Vagina (tissue), 2 donors: ENCODE data around the gene KCNN3. TPM values are rescaled to one million over a fixed set of nuclear protein-coding genes. Genes with fewer than 3 reads are reported as not detected.
"Not testable (repeated sequence)": the region's sequence is repeated elsewhere in the genome, so short reads cannot be mapped to it uniquely, and the experiment has no call there.

Source experiments
- DNase-seq, 2 donors: peaks; one replicate each; pipeline ENCODE4 v3.0.0-alpha.2; 2017; ENCODE audit errors: extremely low spot score in 2 of 2
- H3K27ac ChIP-seq: fragments of 200-600 bp; sonication (generic); one replicate; pipeline ENCODE4 v1.5.1; 2019
- H3K27me3 ChIP-seq: fragments of 200-600 bp; sonication (generic); one replicate; pipeline ENCODE4 v1.5.1; 2019
- H3K36me3 ChIP-seq, 2 donors: fragments of 200-600 bp; sonication (generic); one replicate each; pipeline ENCODE4 v1.5.1; 2017 to 2019
- H3K4me1 ChIP-seq: fragments of 200-600 bp; sonication (generic); one replicate; pipeline ENCODE4 v1.5.1; 2019
- H3K4me3 ChIP-seq, 2 donors: fragments of 200-600 bp; sonication (generic); 1 replicate in 1 of 2; 2 replicates in 1 of 2; pipeline ENCODE4 v1.5.1; 2016 to 2019
- H3K9me3 ChIP-seq: fragments of 200-600 bp; sonication (generic); one replicate; pipeline ENCODE4 v1.5.1; 2019
- POLR2AphosphoS5 ChIP-seq, 2 donors: sonication (generic); formaldehyde crosslinking; IDR thresholded peaks; one replicate each; pipeline ENCODE4 v1.9.0; 2017; ENCODE audit warnings: antibody characterized with exemption in 2 of 2, mild to moderate bottlenecking in 2 of 2, low read depth in 1 of 2; ENCODE audit not compliant: insufficient read depth in 1 of 2
- intact Hi-C: fragments of 100-400 bp; cut with DNase I; formaldehyde crosslinking; loops from one replicate; pipeline ENCODE4 v1.15.1; 2023
- total RNA-seq: library from RNA; depleted of rRNA; stranded (reverse); fragments of >200 nt; gene quantifications from one replicate; pipeline ENCODE4 v1.2.3, GENCODE V29; 2016
- TF ChIP-seq, protein P1 (sequence below), 3 experiments: fragments of 450-650 bp in 2 of 3; fragments of 200-600 bp in 1 of 3; sonication (generic) in 1 of 3; IDR thresholded peaks; one replicate each; pipeline ENCODE4 v1.5.1; 2017 to 2019; ENCODE audit warnings: antibody characterized with exemption in 3 of 3, mild to moderate bottlenecking in 2 of 3, moderate library complexity in 2 of 3

The KCNN3 gene
- total RNA-seq, 1 donor from 2014 or later, result 7.4 TPM

DNA sequence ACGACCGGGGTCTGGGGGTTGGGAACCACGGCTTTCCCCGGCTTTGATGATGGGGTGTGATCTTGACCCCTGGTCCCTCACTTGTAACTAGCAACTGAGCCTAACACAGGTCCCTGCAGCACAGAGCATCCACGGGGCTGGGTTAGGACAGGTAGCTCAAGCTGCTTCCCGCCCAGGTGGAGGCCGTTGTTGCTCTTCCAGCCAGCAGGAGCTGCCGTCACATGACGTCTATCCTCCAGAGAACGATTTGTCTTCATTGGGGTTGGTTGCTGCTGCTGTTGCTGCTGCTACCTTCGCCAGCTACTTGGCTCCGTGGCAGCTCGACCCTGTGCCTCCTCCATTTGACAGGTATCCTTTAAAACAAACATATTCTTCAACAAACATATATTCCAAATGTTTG, 187.8 kb downstream of the KCNN3 start:
- intact Hi-C loops, result no loop called here
- no peaks in the 10 kb centered on the region for H3K36me3 ChIP-seq
- H3K27ac ChIP-seq, result no peak overlapping the region
- H3K9me3 ChIP-seq, result no peaks in the 10 kb centered on the region
- no peak for DNase-seq
- no peak overlapping the region for H3K4me3 ChIP-seq
- no peaks in the 10 kb centered on the region for H3K4me1 ChIP-seq
- H3K27me3 ChIP-seq, result no peaks in the 10 kb centered on the region
- TF ChIP-seq POLR2AphosphoS5 (IDR thresholded peaks at IDR 0.05; ENCODE audit: insufficient read depth in 1 of 2, low read depth in 1 of 2), result no peak

DNA sequence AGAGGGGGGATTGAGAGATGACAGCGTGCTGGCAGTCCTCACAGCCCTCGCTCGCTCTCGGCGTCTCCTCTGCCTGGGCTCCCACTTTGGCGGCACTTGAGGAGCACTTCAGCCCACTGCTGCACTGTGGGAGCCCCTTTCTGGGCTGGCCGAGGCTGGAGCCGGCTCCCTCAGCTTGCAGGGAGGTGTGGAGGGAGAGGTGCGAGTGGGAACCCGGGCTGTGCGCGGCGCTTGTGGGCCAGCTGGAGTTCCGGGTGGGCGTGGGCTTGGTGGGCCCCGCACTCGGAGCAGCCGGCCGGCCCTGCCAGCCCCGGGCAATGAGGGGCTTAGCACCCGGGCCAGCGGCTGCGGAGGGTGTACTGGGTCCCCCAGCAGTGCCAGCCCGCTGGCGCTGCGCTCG, 192.2 kb downstream of the KCNN3 start:
- H3K9me3 ChIP-seq, H3K27me3 ChIP-seq, intact Hi-C loops, H3K36me3 ChIP-seq, DNase-seq, H3K4me3 ChIP-seq, H3K27ac ChIP-seq, H3K4me1 ChIP-seq: not testable (repeated sequence)

DNA sequence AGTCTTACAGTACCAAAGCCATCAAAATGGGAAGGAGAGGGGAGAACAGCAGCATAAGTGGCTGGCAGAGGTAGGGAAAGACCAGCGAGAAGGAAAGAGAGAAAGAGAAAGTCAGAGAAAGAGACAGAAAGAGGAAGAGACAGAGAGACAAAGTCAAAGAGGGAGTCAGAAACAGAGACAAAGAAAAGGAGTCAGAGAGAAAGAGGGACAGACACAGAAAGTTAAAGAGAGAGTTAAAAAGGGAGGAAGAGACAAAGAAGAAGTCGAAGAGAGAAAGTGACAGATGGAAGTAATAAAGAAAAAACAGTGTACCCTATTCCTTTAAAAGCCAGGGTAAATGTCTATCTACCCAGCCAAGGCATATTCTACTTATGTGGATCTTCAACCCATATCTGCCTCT, 193.2 kb downstream of the KCNN3 start:
- H3K9me3 ChIP-seq, DNase-seq, H3K27ac ChIP-seq, H3K36me3 ChIP-seq, H3K4me1 ChIP-seq, H3K4me3 ChIP-seq, H3K27me3 ChIP-seq, intact Hi-C loops: not testable (repeated sequence)

DNA sequence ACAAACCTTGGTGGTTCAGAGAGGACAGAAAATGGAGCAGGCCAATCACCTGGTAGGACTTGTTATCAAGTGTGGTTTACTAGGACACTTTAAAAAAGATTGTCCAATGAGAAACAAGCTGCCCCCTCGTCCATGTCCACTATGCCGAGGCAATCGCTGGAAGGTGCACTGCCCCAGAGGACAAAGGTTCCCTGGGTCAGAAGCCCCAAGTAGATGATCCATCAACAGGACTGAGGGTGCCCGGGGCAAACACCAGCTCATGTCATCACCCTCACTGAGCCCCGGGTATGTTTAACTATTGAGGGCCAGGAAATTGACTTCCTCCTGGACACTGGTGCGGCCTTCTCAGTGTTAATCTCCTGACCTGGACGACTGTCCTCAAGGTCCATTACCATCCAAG, 195.6 kb downstream of the KCNN3 start:
- H3K27ac ChIP-seq, H3K27me3 ChIP-seq, H3K4me3 ChIP-seq, H3K4me1 ChIP-seq, intact Hi-C loops, H3K36me3 ChIP-seq, H3K9me3 ChIP-seq, DNase-seq: not testable (repeated sequence)

DNA sequence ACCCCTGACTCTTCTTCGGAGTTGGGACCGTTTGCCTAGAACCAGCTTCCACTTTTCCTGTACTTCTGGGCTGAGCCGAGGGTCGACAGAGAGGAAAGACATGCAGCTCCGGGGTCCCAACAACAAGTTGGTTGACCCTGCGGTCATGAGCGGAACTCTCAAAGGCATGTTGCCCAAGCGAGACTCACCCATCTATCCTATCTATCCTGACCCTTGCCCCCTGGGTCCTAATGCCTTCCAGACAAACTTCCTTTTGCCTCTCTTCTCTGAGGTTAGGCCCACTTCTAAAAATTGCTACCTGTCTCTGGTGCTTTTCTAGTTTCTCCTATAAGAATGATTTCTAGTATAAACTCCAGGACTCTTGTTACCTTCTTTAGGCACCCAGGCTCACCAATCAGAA, 197.8 kb downstream of the KCNN3 start:
- H3K27ac ChIP-seq, H3K4me1 ChIP-seq, H3K36me3 ChIP-seq, DNase-seq, H3K9me3 ChIP-seq, H3K4me3 ChIP-seq, H3K27me3 ChIP-seq, intact Hi-C loops: not testable (repeated sequence)

DNA sequence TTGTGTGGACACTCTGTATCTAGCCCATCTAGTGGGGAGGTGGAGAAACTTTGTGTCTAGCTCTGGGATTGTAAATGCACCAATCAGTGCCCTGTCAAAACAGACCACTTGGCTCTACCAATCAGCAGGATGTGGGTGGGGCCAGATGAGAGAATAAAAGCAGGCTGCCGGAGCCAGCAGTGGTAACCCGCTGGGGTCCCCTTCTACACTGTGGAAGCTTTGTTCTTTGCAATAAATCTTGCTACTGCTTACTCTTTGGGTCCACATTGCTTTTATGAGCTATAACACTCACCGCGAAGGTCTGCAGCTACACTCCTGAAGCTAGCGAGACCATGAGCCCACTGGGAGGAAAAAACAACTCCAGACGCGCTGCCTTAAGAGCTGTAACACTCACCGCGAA, 198.7 kb downstream of the KCNN3 start:
- H3K36me3 ChIP-seq, DNase-seq, H3K4me3 ChIP-seq, H3K4me1 ChIP-seq, H3K27ac ChIP-seq, H3K27me3 ChIP-seq, H3K9me3 ChIP-seq, intact Hi-C loops: not testable (repeated sequence)

DNA sequence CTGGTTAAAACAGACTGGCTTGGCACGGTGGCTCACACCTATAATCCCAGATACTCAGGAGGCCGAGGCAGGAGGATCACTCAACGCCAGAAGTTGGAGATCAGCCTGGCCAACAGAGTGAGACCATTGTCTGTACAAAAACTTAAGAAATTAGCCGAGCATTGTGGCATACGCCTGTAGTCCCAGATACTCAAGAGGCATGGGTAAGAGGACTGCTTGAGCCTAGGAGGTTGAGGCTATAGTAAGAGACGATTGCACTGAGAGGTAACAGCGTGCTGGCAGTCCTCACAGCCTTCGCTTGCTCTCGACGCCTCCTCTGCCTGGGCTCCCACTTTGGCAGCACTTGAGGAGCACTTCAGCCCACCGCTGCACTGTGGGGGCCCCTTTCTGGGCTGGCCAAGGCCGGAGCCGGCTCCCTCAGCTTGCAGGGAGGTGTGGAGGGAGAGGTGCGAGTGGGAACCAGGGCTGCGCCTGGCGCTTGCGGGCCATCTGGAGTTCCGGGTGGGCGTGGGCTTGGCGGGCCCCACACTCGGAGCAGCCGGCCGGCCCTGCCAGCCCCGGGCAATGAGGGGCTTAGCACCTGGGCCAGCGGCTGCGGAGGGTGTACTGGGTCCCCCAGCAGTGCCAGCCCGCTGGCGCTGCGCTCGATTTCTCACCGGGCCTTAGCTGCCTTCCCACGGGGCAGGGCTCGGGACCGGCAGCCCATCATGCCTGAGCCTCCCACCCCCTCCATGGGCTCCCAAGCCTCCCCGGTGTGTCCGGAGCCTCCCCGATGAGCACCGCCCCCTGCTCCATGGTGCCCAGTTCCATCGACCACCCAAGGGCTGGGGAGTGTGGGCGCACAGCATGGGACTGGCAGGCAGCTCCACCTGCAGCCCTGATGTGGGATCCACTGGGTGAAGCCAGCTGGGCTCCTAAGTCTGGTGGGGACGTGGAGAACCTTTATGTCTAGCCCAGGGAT, 199.5 kb downstream of the KCNN3 start:
- H3K9me3 ChIP-seq, intact Hi-C loops, H3K36me3 ChIP-seq, H3K27ac ChIP-seq, DNase-seq, H3K4me3 ChIP-seq, H3K4me1 ChIP-seq, H3K27me3 ChIP-seq: not testable (repeated sequence)

DNA sequence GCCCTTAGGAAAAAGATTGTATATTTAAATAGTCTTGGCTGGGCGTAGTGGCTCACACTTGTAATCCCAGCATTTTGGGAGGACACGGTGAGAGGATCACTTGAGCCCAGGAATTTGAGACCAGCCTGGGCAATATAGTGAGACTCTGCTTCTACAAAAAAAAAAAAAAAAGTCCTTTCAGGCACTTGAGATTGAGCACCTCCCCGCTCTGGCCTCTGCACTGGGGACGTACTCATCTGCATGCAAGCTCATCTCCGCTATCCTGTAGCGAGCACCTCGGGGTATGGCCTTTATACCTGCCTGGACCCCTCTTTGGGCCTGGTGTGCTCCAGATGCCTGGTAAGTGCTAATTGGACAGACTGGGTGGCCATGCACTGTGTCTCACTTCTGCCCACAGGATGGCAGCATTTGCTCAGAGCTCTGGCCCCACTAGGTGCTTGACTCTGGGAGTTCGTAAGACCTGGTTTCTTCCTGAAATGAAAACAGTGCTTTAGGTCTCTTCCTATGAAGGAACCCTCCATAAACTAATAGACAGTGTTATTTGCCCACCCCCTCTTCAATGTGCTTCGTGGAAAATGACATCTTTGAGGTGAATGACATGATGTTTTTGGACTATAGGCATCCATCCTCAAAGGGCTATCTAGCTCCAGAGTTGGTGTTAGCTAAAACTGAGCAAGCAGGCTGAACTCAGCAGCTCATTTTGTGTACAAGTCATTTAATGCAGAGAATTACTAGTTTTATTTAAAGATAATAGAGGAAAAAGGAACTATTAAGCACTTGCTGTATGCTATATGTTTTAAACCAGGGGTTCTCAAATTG, 200.4 kb downstream of the KCNN3 start:
- intact Hi-C loops, result loop anchor here (10.0 kb wide), 1 partner anchor 215 kb away; no protein-coding TSS in a partner anchor
- no peaks in the 10 kb centered on the region for H3K4me1 ChIP-seq
- H3K4me3 ChIP-seq, result no peak overlapping the region
- no peak for DNase-seq
- H3K27me3 ChIP-seq, result no peaks in the 10 kb centered on the region
- no peaks in the 10 kb centered on the region for H3K9me3 ChIP-seq
- H3K27ac ChIP-seq, result no peak overlapping the region
- no peaks in the 10 kb centered on the region for H3K36me3 ChIP-seq
- TF ChIP-seq, protein P1, sequence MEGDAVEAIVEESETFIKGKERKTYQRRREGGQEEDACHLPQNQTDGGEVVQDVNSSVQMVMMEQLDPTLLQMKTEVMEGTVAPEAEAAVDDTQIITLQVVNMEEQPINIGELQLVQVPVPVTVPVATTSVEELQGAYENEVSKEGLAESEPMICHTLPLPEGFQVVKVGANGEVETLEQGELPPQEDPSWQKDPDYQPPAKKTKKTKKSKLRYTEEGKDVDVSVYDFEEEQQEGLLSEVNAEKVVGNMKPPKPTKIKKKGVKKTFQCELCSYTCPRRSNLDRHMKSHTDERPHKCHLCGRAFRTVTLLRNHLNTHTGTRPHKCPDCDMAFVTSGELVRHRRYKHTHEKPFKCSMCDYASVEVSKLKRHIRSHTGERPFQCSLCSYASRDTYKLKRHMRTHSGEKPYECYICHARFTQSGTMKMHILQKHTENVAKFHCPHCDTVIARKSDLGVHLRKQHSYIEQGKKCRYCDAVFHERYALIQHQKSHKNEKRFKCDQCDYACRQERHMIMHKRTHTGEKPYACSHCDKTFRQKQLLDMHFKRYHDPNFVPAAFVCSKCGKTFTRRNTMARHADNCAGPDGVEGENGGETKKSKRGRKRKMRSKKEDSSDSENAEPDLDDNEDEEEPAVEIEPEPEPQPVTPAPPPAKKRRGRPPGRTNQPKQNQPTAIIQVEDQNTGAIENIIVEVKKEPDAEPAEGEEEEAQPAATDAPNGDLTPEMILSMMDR (IDR thresholded peaks at IDR 0.05), result peak; percentile 56 to 89 (median 61)
- TF ChIP-seq POLR2AphosphoS5 (IDR thresholded peaks at IDR 0.05; ENCODE audit: insufficient read depth in 1 of 2, low read depth in 1 of 2), result no peak
